ENCODE measurements around the gene IPO4. TPM values are rescaled to one million over a fixed set of nuclear protein-coding genes. Genes with fewer than 3 reads are reported as not detected.

Gene IPO4
- total and polyA plus RNA-seq, 2 of the 13 experiments (the other 11 are each of a cell fraction or from before 2014, with no cell fraction given): 39.0 to 179 TPM

DNA sequence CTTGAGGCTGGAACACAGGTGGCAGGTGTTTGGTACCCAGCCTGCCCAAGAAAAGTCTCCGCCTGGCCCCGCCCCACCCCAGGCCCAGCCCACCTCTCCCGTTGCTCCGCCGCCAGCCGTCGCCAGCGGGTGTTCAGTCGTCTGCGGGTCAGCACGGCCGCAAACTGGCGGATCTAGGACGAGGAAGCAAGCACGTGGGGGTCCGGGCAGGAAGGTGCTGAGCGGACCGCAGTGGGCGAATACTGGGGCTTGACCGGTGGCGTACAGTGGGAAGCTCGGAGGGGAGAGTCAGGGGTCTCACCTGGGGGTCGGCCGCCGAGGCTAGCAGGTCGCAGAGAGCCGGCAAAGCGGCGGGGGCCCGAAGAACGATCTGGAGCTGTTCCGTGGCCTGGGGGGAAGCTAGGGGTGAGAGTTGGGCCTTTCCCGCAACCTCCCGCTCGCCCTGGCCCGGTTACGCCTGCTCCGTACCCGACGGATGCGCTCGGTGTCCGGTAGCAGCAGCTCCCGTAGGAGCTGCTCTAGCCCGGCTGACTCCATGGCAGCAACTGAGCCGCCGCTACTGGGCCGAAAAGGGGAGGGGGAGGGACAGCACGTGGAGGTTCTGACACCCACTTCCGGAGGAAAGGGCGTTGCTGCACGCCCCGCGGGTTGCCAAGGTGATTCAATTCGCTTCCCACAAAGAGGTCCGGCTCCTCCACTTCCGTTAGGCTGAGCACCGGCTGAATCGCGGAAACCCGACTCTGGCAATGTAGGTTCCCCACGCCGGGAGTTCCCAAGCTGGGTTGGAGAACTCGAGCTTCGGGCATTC lies at the start of gene IPO4 (continued):
- TF ChIP-seq, protein P1, sequence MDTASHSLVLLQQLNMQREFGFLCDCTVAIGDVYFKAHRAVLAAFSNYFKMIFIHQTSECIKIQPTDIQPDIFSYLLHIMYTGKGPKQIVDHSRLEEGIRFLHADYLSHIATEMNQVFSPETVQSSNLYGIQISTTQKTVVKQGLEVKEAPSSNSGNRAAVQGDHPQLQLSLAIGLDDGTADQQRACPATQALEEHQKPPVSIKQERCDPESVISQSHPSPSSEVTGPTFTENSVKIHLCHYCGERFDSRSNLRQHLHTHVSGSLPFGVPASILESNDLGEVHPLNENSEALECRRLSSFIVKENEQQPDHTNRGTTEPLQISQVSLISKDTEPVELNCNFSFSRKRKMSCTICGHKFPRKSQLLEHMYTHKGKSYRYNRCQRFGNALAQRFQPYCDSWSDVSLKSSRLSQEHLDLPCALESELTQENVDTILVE (CRISPR knock-in tag; IDR thresholded peaks at IDR 0.05): peak; percentile 99
- TF ChIP-seq TEAD3 (CRISPR knock-in tag; optimal IDR thresholded peaks at IDR 0.05; ENCODE audit: borderline replicate concordance) (peak; percentile 72), CBX1 (IDR thresholded peaks at IDR 0.05; ENCODE audit: low read depth) (peak; percentile 98), ZNF589 (CRISPR knock-in tag; conservative IDR thresholded peaks at IDR 0.05) (no peak), ARNTL (CRISPR knock-in tag; IDR thresholded peaks at IDR 0.05) (peak; percentile 97), KDM1A (CRISPR knock-in tag; IDR thresholded peaks at IDR 0.05) (peak; percentile 65; the same call in 1 of the 2 replicates), LCORL (IDR thresholded peaks at IDR 0.05) (no peak), LCORL (CRISPR knock-in tag; IDR thresholded peaks at IDR 0.05) (peak; percentile 93), ZNF639 (CRISPR knock-in tag; conservative IDR thresholded peaks at IDR 0.05) (peak; percentile 96), ZNF691 (CRISPR knock-in tag; IDR thresholded peaks at IDR 0.05; ENCODE audit: borderline replicate concordance, low read depth) (peak; percentile 99), ZNF282 (IDR thresholded peaks at IDR 0.05; ENCODE audit: partially characterized antibody) (no peak), GPN1 (CRISPR knock-in tag; IDR thresholded peaks at IDR 0.05; ENCODE audit: borderline replicate concordance) (no peak; the same call in 1 of the 2 replicates), UBTF (CRISPR knock-in tag; IDR thresholded peaks at IDR 0.05) (peak; percentile 96), ZNF841 (CRISPR knock-in tag; IDR thresholded peaks at IDR 0.05; ENCODE audit: borderline replicate concordance) (no peak), ZNF143 (CRISPR knock-in tag; IDR thresholded peaks at IDR 0.05) (peak; percentile 80), ZNF484 (CRISPR knock-in tag; IDR thresholded peaks at IDR 0.05; ENCODE audit: borderline replicate concordance, low read depth) (no peak; the same call in 1 of the 2 replicates), ZMYM2 (CRISPR knock-in tag; IDR thresholded peaks at IDR 0.05) (0 out of 2 replicates have a peak, but pooled peaks have one; percentile 37), TFE3 (CRISPR knock-in tag; IDR thresholded peaks at IDR 0.05) (peak; percentile 96), ZNF564 (CRISPR knock-in tag; IDR thresholded peaks at IDR 0.05) (no peak)
- TF ChIP-seq, protein P2, sequence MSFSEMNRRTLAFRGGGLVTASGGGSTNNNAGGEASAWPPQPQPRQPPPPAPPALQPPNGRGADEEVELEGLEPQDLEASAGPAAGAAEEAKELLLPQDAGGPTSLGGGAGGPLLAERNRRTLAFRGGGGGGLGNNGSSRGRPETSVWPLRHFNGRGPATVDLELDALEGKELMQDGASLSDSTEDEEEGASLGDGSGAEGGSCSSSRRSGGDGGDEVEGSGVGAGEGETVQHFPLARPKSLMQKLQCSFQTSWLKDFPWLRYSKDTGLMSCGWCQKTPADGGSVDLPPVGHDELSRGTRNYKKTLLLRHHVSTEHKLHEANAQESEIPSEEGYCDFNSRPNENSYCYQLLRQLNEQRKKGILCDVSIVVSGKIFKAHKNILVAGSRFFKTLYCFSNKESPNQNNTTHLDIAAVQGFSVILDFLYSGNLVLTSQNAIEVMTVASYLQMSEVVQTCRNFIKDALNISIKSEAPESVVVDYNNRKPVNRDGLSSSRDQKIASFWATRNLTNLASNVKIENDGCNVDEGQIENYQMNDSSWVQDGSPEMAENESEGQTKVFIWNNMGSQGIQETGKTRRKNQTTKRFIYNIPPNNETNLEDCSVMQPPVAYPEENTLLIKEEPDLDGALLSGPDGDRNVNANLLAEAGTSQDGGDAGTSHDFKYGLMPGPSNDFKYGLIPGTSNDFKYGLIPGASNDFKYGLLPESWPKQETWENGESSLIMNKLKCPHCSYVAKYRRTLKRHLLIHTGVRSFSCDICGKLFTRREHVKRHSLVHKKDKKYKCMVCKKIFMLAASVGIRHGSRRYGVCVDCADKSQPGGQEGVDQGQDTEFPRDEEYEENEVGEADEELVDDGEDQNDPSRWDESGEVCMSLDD (CRISPR knock-in tag; IDR thresholded peaks at IDR 0.05; ENCODE audit: borderline replicate concordance): peak; percentile 71; the same call in 1 of the 2 replicates

All from HepG2 (cell line).